Hepatocyte (in vitro differentiated cells): ENCODE results near the gene DCAF8L2. TPM values are rescaled to one million over a fixed set of nuclear protein-coding genes. Genes with fewer than 3 reads are reported as not detected.
"Not testable (repeated sequence)": the region's sequence is repeated elsewhere in the genome, so short reads cannot be mapped to it uniquely, and the experiment has no call there.

Source experiments
- DNase-seq: peaks from one replicate; pipeline ENCODE4 v3.0.0-alpha.2; 2016; ENCODE audit warnings: low spot score
- H2AFZ ChIP-seq: fragments of 200-600 bp; sonication (generic); 2 replicates; pipeline ENCODE4 v1.6.0; 2016; ENCODE audit warnings: antibody characterized with exemption, mild to moderate bottlenecking
- H3K27ac ChIP-seq: fragments of 200-600 bp; sonication (generic); 2 replicates; pipeline ENCODE4 v1.5.1; 2016; ENCODE audit warnings: mild to moderate bottlenecking
- H3K27me3 ChIP-seq: fragments of 200-600 bp; sonication (generic); 2 replicates; pipeline ENCODE4 v1.6.1; 2016
- H3K36me3 ChIP-seq: fragments of 200-600 bp; sonication (generic); replicated peaks from 2 replicates; pipeline ENCODE4 v1.5.1; 2016; ENCODE audit warnings: low read depth; ENCODE audit not compliant: insufficient read depth
- H3K4me1 ChIP-seq: fragments of 200-600 bp; sonication (generic); 2 replicates; pipeline ENCODE4 v1.5.1; 2016; ENCODE audit warnings: mild to moderate bottlenecking, moderate library complexity; ENCODE audit not compliant: insufficient read depth
- H3K4me2 ChIP-seq: fragments of 200-600 bp; sonication (generic); 2 replicates; pipeline ENCODE4 v1.6.0; 2016
- H3K4me3 ChIP-seq: fragments of 200-600 bp; sonication (generic); 2 replicates; pipeline ENCODE4 v1.5.1; 2016; ENCODE audit warnings: mild to moderate bottlenecking
- H3K79me2 ChIP-seq: fragments of 200-600 bp; sonication (generic); 2 replicates; pipeline ENCODE4 v1.6.0; 2017; ENCODE audit warnings: mild to moderate bottlenecking
- H3K9me2 ChIP-seq: fragments of 200-600 bp; sonication (generic); replicated peaks from 2 replicates; pipeline ENCODE4 v1.6.0; 2017; ENCODE audit warnings: mild to moderate bottlenecking; ENCODE audit not compliant: insufficient read depth
- H3K9me3 ChIP-seq: fragments of 200-600 bp; sonication (generic); 2 replicates; pipeline ENCODE4 v1.5.1; 2016; ENCODE audit warnings: low read depth, mild to moderate bottlenecking
- H4K20me1 ChIP-seq: fragments of 200-600 bp; sonication (generic); 2 replicates; pipeline ENCODE4 v1.6.0; 2016; ENCODE audit warnings: mild to moderate bottlenecking; ENCODE audit not compliant: insufficient read depth, poor library complexity, severe bottlenecking
- CTCF ChIP-seq: fragments of 200-600 bp; sonication (generic); IDR thresholded peaks from 2 replicates; pipeline ENCODE4 v1.5.1; 2016; ENCODE audit warnings: antibody characterized with exemption, mild to moderate bottlenecking; ENCODE audit not compliant: poor library complexity
- EZH2 ChIP-seq: fragments of 200-600 bp; sonication (generic); IDR thresholded peaks from 2 replicates; pipeline ENCODE4 v1.6.1; 2016; ENCODE audit warnings: antibody characterized with exemption, mild to moderate bottlenecking, borderline replicate concordance
- EZH2phosphoT487 ChIP-seq: fragments of 200-600 bp; sonication (generic); IDR thresholded peaks from one replicate; pipeline ENCODE4 v1.6.1; 2018; ENCODE audit warnings: antibody characterized with exemption, mild to moderate bottlenecking, low read depth, moderate library complexity; ENCODE audit not compliant: unreplicated experiment, severe bottlenecking
- WGBS: methylation state at CpG from one replicate; pipeline ENCODE4 v1.1.6; 2016; ENCODE audit warnings: low lambda C conversion rate; ENCODE audit errors: missing lambda C conversion rate; 5-methylcytosine and 5-hydroxymethylcytosine counted together
- polyA plus RNA-seq: library from polyadenylated mRNA; unstranded; fragments of >200 nt; fragmentation: Nextera tagmentation; extraction: Ambion mirVana; gene quantifications from 2 replicates; pipeline ENCODE4 v1.2.1, GENCODE V29; 2016
- total RNA-seq: library from RNA; depleted of rRNA; stranded (reverse); fragments of >200 nt; gene quantifications from 2 replicates; pipeline ENCODE4 v1.2.3, GENCODE V29; 2014

DCAF8L2 gene
- total and polyA plus RNA-seq, 2 experiments from 2014 or later: not detected

GRCh38 chrX:27731962-27732361, 141.8 kb downstream of the DCAF8L2 start:
- Histone ChIP-seq H4K20me1 (no peaks in the 10 kb centered on the region), H2AFZ (no peak overlapping the region), H3K27me3 (no peaks in the 10 kb centered on the region), H3K27ac (no peak overlapping the region), H3K79me2 (no peaks in the 10 kb centered on the region), H3K4me1 (no peaks in the 10 kb centered on the region), H3K4me2 (no peak overlapping the region), H3K36me3 (no peaks in the 10 kb centered on the region), H3K9me3 (no peaks in the 10 kb centered on the region), H3K9me2 (no peaks in the 10 kb centered on the region), H3K4me3 (no peak overlapping the region)
- WGBS: 84% methylated on average over 5 of the region's 5 CpGs
- TF ChIP-seq EZH2phosphoT487: no peak
- no peak for TF ChIP-seq EZH2
- TF ChIP-seq CTCF: no peak
- DNase-seq: no peak

DNA sequence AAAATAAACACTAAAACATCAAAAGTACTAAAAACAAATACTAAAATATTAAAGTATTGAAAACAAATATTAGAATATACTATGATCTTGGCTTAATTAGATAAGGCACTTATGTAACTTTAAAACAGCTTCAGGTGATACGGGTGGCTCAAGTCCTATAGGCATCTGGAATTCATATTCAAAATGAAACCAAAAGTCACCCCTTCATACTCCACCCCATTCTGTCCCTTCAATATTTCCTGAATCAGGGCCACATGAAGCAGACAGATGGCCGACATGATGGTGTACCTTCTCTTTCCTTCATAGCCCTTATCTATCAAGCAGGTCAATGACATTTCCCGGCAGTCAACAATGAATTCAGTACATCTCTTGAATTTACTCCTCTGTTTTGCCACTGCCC, 145.8 kb downstream of the DCAF8L2 start:
- Histone ChIP-seq H3K9me2 (no peaks in the 10 kb centered on the region), H3K4me3 (no peak overlapping the region), H3K4me2 (no peak overlapping the region), H3K79me2 (no peaks in the 10 kb centered on the region), H3K4me1 (no peaks in the 10 kb centered on the region), H3K36me3 (no peaks in the 10 kb centered on the region), H4K20me1 (no peaks in the 10 kb centered on the region), H3K27ac (no peak overlapping the region), H3K9me3 (no peaks in the 10 kb centered on the region), H3K27me3 (no peaks in the 10 kb centered on the region), H2AFZ (no peak overlapping the region)
- TF ChIP-seq CTCF: no peak
- no peak for TF ChIP-seq EZH2
- TF ChIP-seq EZH2phosphoT487: no peak
- no peak for DNase-seq
- 76% methylated on average over 3 of the region's 3 CpGs for WGBS

- Histone ChIP-seq H3K4me3 (no peak overlapping the region), H3K4me2 (no peak overlapping the region), H3K79me2 (no peaks in the 10 kb centered on the region), H4K20me1 (no peaks in the 10 kb centered on the region), H3K36me3 (no peaks in the 10 kb centered on the region), H3K4me1 (no peaks in the 10 kb centered on the region), H3K9me2 (no peaks in the 10 kb centered on the region), H3K27ac (no peak overlapping the region), H3K27me3 (no peaks in the 10 kb centered on the region), H3K9me3 (no peaks in the 10 kb centered on the region), H2AFZ (no peak overlapping the region)
- 82% methylated on average over 5 of the region's 5 CpGs for WGBS
- TF ChIP-seq EZH2: no peak
- no peak for DNase-seq
Measured at GRCh38 chrX:27740933-27741332, 150.8 kb downstream of the DCAF8L2 start.

- whole genome bisulfite sequencing: 82% methylated on average over 9 of the region's 9 CpGs
- DNase-seq, H3K36me3 ChIP-seq, H3K27me3 ChIP-seq, H4K20me1 ChIP-seq, H2AFZ ChIP-seq, H3K4me2 ChIP-seq, H3K4me3 ChIP-seq, H3K9me2 ChIP-seq, H3K27ac ChIP-seq, H3K79me2 ChIP-seq, H3K4me1 ChIP-seq, H3K9me3 ChIP-seq: not testable (repeated sequence)
Measured at GRCh38 chrX:27743521-27743920, 153.4 kb downstream of the DCAF8L2 start.

DNA sequence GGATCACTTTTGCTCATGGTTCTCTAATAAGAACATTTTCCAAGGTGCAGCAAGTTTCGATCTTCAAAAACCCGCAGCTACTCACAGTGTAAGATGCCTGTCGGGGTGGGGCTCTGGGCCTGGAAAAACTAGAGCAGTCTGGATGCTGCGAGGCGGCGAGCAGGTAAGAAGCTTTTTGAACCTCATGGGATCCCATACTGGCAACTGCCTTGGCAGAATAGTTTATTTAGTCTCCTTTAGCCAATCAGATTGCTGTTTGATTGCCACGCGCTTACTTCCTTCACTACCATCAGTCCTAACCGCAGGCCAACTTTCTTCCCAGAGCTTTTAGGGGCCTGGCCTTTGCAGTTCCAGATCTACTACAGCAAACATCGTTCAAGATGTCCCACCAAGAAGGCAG, 156.4 kb downstream of the DCAF8L2 start:
- Histone ChIP-seq H3K36me3 (no peaks in the 10 kb centered on the region), H4K20me1 (no peaks in the 10 kb centered on the region), H3K9me3 (no peaks in the 10 kb centered on the region), H3K4me1 (no peaks in the 10 kb centered on the region), H3K4me3 (no peak overlapping the region), H3K27ac (no peak overlapping the region), H3K9me2 (no peaks in the 10 kb centered on the region), H3K79me2 (no peaks in the 10 kb centered on the region), H2AFZ (no peak overlapping the region), H3K4me2 (no peak overlapping the region), H3K27me3 (no peaks in the 10 kb centered on the region)
- TF ChIP-seq EZH2: no peak
- no peak for TF ChIP-seq CTCF
- DNase-seq: no peak
- 89% methylated on average over 10 of the region's 10 CpGs for WGBS

- H3K9me2 ChIP-seq, DNase-seq, H3K4me3 ChIP-seq, H3K27me3 ChIP-seq, H4K20me1 ChIP-seq, H3K4me1 ChIP-seq, H3K79me2 ChIP-seq, H3K4me2 ChIP-seq, H3K9me3 ChIP-seq, H3K27ac ChIP-seq, H3K36me3 ChIP-seq, H2AFZ ChIP-seq: not testable (repeated sequence)
- 77% methylated on average over 2 of the region's 2 CpGs for WGBS
Measured at GRCh38 chrX:27750298-27750697, 160.2 kb downstream of the DCAF8L2 start.
